ENCODE data around the gene PPP1R3A.

PPP1R3A gene

DNA sequence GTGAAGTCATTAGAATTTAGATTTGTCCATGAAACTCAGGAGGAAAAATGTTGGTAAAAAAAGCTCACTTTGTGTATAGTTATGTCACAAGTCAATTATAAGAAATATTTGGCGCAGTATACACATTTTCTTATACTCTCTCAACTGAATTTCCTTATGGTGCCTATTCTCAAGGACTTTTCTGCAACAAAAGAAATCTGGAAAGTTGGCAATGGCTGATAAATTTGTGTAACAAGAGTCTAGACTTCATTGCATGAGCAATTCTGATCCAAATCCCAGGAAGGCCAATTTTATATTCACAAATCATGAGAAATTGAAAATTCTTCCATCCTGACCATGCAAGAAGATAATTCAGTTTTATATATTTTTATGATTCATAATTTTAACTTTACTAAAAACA, 35.7 kb downstream of the PPP1R3A start:
- no peak for DNase-seq (ENCODE audit: low read depth in 3 of 3)

GRCh38 chr7:113880559-113880958, 38.2 kb downstream of the PPP1R3A start:
- DNase-seq (ENCODE audit: low read depth in 3 of 3) = no peak

- DNase-seq (ENCODE audit: low read depth in 3 of 3) = no peak
These were observed 40.3 kb downstream of the PPP1R3A start for GRCh38 chr7:113878394-113878992.

DNA sequence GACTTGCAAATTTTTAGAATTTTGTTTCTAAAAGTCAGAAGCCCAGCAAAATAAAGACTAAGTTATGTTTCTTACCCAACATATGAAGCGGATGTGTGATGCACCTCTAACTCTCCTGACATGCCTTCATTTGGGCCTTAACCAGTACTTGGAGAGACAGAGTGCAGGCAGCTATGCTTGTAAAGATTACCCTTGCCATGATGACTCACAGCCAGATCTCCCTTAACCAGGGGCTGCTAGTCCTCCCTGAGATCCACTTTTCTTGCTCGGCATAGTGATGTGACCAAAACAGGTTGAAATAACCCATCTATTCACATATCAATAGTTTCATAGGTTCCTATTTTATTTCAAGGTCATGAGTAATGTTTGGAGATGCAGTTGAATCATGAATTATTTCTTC, 43.6 kb downstream of the PPP1R3A start:
- DNase-seq (ENCODE audit: low read depth in 3 of 3) = no peak

- DNase-seq (ENCODE audit: low read depth in 3 of 3) = no peak
These were observed 45.2 kb downstream of the PPP1R3A start for GRCh38 chr7:113873554-113874151.

GRCh38 chr7:113872981-113873380, 45.8 kb downstream of the PPP1R3A start:
- no peak for DNase-seq (ENCODE audit: low read depth in 3 of 3)

GRCh38 chr7:113867325-113867724, 51.5 kb downstream of the PPP1R3A start:
- no peak for DNase-seq (ENCODE audit: low read depth in 3 of 3)

GRCh38 chr7:113856010-113856409, 62.8 kb downstream of the PPP1R3A start:
- DNase-seq (ENCODE audit: low read depth in 3 of 3) = no peak

DNA sequence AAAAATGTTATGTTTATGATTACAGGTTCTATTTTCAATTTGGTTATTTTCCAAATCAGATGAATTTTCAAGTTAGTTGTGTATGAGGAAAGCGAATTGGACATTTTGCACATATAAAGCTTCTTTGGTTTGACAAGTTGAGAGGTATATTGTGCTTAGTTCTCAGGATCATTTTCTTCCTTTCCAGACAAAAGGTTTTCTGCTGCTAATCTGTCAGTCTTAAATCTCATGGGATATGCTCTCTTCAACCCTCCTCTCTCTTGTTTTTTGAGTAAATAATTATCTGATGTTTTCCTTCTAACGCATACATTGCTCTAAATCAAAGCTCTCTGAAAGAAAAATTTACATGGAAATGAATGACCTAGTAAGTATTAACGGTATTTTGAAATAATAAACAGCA, 77.9 kb downstream of the PPP1R3A start:
- no peak for DNase-seq (ENCODE audit: low read depth in 3 of 3)

DNA sequence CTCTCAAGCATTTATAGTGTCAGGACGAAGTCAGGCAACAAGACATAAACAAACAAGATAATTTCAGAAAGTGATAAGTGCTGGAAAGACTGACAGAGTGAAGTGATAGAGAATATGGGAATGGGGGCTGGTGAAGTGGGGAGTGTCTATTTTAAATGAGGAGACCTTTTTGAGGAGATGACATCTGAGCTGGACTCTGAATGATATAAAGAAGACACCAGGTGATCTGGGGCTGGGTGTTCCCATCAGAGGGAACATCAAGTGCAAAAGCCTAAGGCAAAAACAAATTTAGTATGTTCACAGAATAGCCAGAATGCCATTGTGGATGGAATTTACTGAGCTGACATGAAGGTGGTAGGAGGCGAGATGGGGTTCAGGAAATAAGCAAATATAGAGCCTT, 83.4 kb downstream of the PPP1R3A start:
- no peak for DNase-seq (ENCODE audit: low read depth in 3 of 3)

DNA sequence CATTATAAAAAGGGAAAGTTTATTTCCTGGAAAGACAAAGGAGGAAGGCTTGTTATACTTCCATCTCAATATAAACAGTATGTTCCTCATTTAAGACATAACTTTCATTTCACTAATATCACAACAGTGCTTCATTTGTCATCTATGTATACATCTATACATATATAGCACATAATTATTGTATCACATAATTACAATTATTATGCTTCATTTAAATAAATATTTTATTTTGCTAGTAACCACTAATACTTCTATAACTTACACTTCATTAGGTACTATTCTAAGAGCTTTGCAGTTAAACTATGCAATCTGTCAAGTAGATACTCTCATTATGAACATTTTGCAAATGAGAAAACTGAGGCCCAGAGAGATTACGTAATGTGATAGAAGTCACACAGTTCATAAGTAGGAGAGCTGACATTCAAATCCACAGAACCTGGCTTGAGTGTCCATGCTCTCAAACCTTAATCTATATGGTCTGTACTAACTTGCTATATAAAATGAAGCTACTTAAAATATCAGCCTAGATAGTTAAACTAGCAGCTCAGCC, 86.5 kb downstream of the PPP1R3A start:
- DNase-seq (ENCODE audit: low read depth in 3 of 3) = no peak

DNA sequence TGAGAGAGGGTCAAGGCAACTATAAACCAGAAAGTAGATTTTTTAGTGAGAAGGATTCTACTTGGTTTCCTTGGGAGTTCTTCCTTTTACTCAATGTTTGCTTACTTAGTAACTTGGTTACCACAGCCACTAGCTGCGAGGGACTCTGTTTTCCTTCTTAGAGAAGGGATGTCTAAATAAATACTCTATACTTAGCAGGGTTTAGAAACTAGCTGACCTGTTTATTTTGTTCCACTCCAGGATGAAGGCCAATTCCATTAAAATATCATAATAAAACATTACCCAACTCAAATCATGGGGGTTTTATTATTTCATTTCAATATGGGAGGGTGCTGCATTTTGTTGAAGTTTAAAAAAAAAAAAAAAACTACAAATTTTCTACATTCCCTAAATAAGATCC, 87.3 kb downstream of the PPP1R3A start:
- no peak for DNase-seq (ENCODE audit: low read depth in 3 of 3)

GRCh38 chr7:113828581-113828980, 90.2 kb downstream of the PPP1R3A start:
- no peak for DNase-seq (ENCODE audit: low read depth in 3 of 3)
